Hepatocyte (in vitro differentiated cells): ENCODE data around the gene C7orf57. TPM values are rescaled to one million over a fixed set of nuclear protein-coding genes. Genes with fewer than 3 reads are reported as not detected.

Source experiments
- DNase-seq: peaks from one replicate; pipeline ENCODE4 v3.0.0-alpha.2; 2016; ENCODE audit warnings: low spot score
- H2AFZ ChIP-seq: fragments of 200-600 bp; sonication (generic); 2 replicates; pipeline ENCODE4 v1.6.0; 2016; ENCODE audit warnings: antibody characterized with exemption, mild to moderate bottlenecking
- H3K27ac ChIP-seq: fragments of 200-600 bp; sonication (generic); 2 replicates; pipeline ENCODE4 v1.5.1; 2016; ENCODE audit warnings: mild to moderate bottlenecking
- H3K27me3 ChIP-seq: fragments of 200-600 bp; sonication (generic); 2 replicates; pipeline ENCODE4 v1.6.1; 2016
- H3K36me3 ChIP-seq: fragments of 200-600 bp; sonication (generic); replicated peaks from 2 replicates; pipeline ENCODE4 v1.5.1; 2016; ENCODE audit warnings: low read depth; ENCODE audit not compliant: insufficient read depth
- H3K4me1 ChIP-seq: fragments of 200-600 bp; sonication (generic); 2 replicates; pipeline ENCODE4 v1.5.1; 2016; ENCODE audit warnings: mild to moderate bottlenecking, moderate library complexity; ENCODE audit not compliant: insufficient read depth
- H3K4me2 ChIP-seq: fragments of 200-600 bp; sonication (generic); 2 replicates; pipeline ENCODE4 v1.6.0; 2016
- H3K4me3 ChIP-seq: fragments of 200-600 bp; sonication (generic); 2 replicates; pipeline ENCODE4 v1.5.1; 2016; ENCODE audit warnings: mild to moderate bottlenecking
- H3K79me2 ChIP-seq: fragments of 200-600 bp; sonication (generic); 2 replicates; pipeline ENCODE4 v1.6.0; 2017; ENCODE audit warnings: mild to moderate bottlenecking
- H3K9me2 ChIP-seq: fragments of 200-600 bp; sonication (generic); replicated peaks from 2 replicates; pipeline ENCODE4 v1.6.0; 2017; ENCODE audit warnings: mild to moderate bottlenecking; ENCODE audit not compliant: insufficient read depth
- H3K9me3 ChIP-seq: fragments of 200-600 bp; sonication (generic); 2 replicates; pipeline ENCODE4 v1.5.1; 2016; ENCODE audit warnings: low read depth, mild to moderate bottlenecking
- H4K20me1 ChIP-seq: fragments of 200-600 bp; sonication (generic); 2 replicates; pipeline ENCODE4 v1.6.0; 2016; ENCODE audit warnings: mild to moderate bottlenecking; ENCODE audit not compliant: insufficient read depth, poor library complexity, severe bottlenecking
- CTCF ChIP-seq: fragments of 200-600 bp; sonication (generic); IDR thresholded peaks from 2 replicates; pipeline ENCODE4 v1.5.1; 2016; ENCODE audit warnings: antibody characterized with exemption, mild to moderate bottlenecking; ENCODE audit not compliant: poor library complexity
- EZH2 ChIP-seq: fragments of 200-600 bp; sonication (generic); IDR thresholded peaks from 2 replicates; pipeline ENCODE4 v1.6.1; 2016; ENCODE audit warnings: antibody characterized with exemption, mild to moderate bottlenecking, borderline replicate concordance
- EZH2phosphoT487 ChIP-seq: fragments of 200-600 bp; sonication (generic); IDR thresholded peaks from one replicate; pipeline ENCODE4 v1.6.1; 2018; ENCODE audit warnings: antibody characterized with exemption, mild to moderate bottlenecking, low read depth, moderate library complexity; ENCODE audit not compliant: unreplicated experiment, severe bottlenecking
- WGBS: methylation state at CpG from one replicate; pipeline ENCODE4 v1.1.6; 2016; ENCODE audit warnings: low lambda C conversion rate; ENCODE audit errors: missing lambda C conversion rate; 5-methylcytosine and 5-hydroxymethylcytosine counted together
- polyA plus RNA-seq: library from polyadenylated mRNA; unstranded; fragments of >200 nt; fragmentation: Nextera tagmentation; extraction: Ambion mirVana; gene quantifications from 2 replicates; pipeline ENCODE4 v1.2.1, GENCODE V29; 2016
- total RNA-seq: library from RNA; depleted of rRNA; stranded (reverse); fragments of >200 nt; gene quantifications from 2 replicates; pipeline ENCODE4 v1.2.3, GENCODE V29; 2014

The C7orf57 gene
- total and polyA plus RNA-seq, 2 experiments from 2014 or later = 0.43 TPM; not detected in 1

- Histone ChIP-seq H3K36me3 (no peaks in the 10 kb centered on the region), H3K4me2 (no peak overlapping the region), H3K79me2 (no peaks in the 10 kb centered on the region), H3K27me3 (no peaks in the 10 kb centered on the region), H3K4me3 (no peak overlapping the region), H3K9me2 (no peaks in the 10 kb centered on the region), H3K27ac (no peak overlapping the region), H4K20me1 (no peaks in the 10 kb centered on the region), H3K9me3 (no peaks in the 10 kb centered on the region), H2AFZ (no peak overlapping the region), H3K4me1 (no peaks in the 10 kb centered on the region)
- no peak for DNase-seq
- whole genome bisulfite sequencing = 88% methylated on average over 5 of the region's 6 CpGs
- TF ChIP-seq EZH2phosphoT487 = no peak
- no peak for TF ChIP-seq EZH2
- TF ChIP-seq CTCF = no peak
Observed at GRCh38 chr7:48006866-48007265, 28.5 kb upstream of the C7orf57 start.

- Histone ChIP-seq H4K20me1 (no peaks in the 10 kb centered on the region), H3K27ac (no peak overlapping the region), H3K79me2 (no peaks in the 10 kb centered on the region), H3K4me3 (no peak overlapping the region), H3K36me3 (no peaks in the 10 kb centered on the region), H3K27me3 (no peaks in the 10 kb centered on the region), H3K9me3 (no peaks in the 10 kb centered on the region), H2AFZ (no peak overlapping the region), H3K4me1 (no peaks in the 10 kb centered on the region), H3K4me2 (no peak overlapping the region), H3K9me2 (no peaks in the 10 kb centered on the region)
- no peak for TF ChIP-seq CTCF
- no peak for TF ChIP-seq EZH2
- no peak for TF ChIP-seq EZH2phosphoT487
- DNase-seq = no peak
- 87% methylated on average over 4 of the region's 4 CpGs for WGBS
Observed at GRCh38 chr7:48009257-48009656, 26.1 kb upstream of the C7orf57 start.

GRCh38 chr7:48009954-48010353 lies 25.4 kb upstream of the C7orf57 start:
- 89% methylated on average over 4 of the region's 4 CpGs for WGBS
- no peaks in the 10 kb centered on the region for H3K79me2 ChIP-seq
- no peaks in the 10 kb centered on the region for H4K20me1 ChIP-seq
- no peaks in the 10 kb centered on the region for H3K36me3 ChIP-seq
- no peak overlapping the region for H2AFZ ChIP-seq
- DNase-seq = no peak
- H3K9me3 ChIP-seq = no peaks in the 10 kb centered on the region
- H3K4me2 ChIP-seq = no peak overlapping the region
- no peaks in the 10 kb centered on the region for H3K4me1 ChIP-seq
- TF ChIP-seq CTCF (no peak), EZH2 (no peak), EZH2phosphoT487 (no peak)
- H3K27me3 ChIP-seq = no peaks in the 10 kb centered on the region
- H3K9me2 ChIP-seq = no peaks in the 10 kb centered on the region
- H3K27ac ChIP-seq = no peak overlapping the region
- no peak overlapping the region for H3K4me3 ChIP-seq

GRCh38 chr7:48011323-48011722 lies 24.0 kb upstream of the C7orf57 start:
- Histone ChIP-seq H3K4me3 (no peak overlapping the region), H4K20me1 (no peaks in the 10 kb centered on the region), H3K79me2 (no peaks in the 10 kb centered on the region), H3K4me1 (no peaks in the 10 kb centered on the region), H3K4me2 (no peak overlapping the region), H3K9me2 (no peaks in the 10 kb centered on the region), H3K27ac (no peak overlapping the region), H2AFZ (no peak overlapping the region), H3K27me3 (no peaks in the 10 kb centered on the region), H3K9me3 (no peaks in the 10 kb centered on the region), H3K36me3 (no peaks in the 10 kb centered on the region)
- WGBS = 65% methylated on average over 2 of the region's 2 CpGs
- TF ChIP-seq EZH2 (no peak), EZH2phosphoT487 (no peak), CTCF (no peak)
- DNase-seq = no peak
